ENCODE data around the gene ACSS2. TPM values are rescaled to one million over a fixed set of nuclear protein-coding genes. Genes with fewer than 3 reads are reported as not detected.
"Not testable (repeated sequence)": the region's sequence is repeated elsewhere in the genome, so short reads cannot be mapped to it uniquely, and the experiment has no call there.

ACSS2 gene
- total and polyA plus RNA-seq, 10 donors, result 8.9 to 43.6 (median 30.2) TPM

GRCh38 chr20:34875642-34876405, 588 bp upstream of the ACSS2 start:
- H3K4me3 ChIP-seq, result peak overlapping the region; percentile 41 to 86 (median 70)
- intact Hi-C loops (cut with DNase I; ENCODE audit: low total_unique reads), result no loop called here
- no peak for DNase-seq

GRCh38 chr20:34880215-34880850, 3.9 kb downstream of the ACSS2 start:
- Histone ChIP-seq H3K27ac (no peak overlapping the region), H3K27me3 (replicated peaks in 1 of 7) (no peaks in the 10 kb centered on the region), H3K4me3 (no peak overlapping the region), H3K9me3 (no peaks in the 10 kb centered on the region), H3K36me3 (peaks cover 0 to 29% (median 13%) of the 10 kb centered on the region in 6 donors), H3K4me1 (peaks cover 6 to 39% (median 13%) of the 10 kb centered on the region in 6 donors)
- 85 to 97% (median 95%) methylated on average over 6 of the region's 6 CpGs for WGBS, 5 donors
- intact Hi-C loops (cut with DNase I; ENCODE audit: low total_unique reads), result no loop called here
- DNase-seq, result no peak
- TF ChIP-seq POLR2A (IDR thresholded peaks at IDR 0.05) (no peak), POLR2AphosphoS5 (IDR thresholded peaks at IDR 0.05) (no peak), CTCF (IDR thresholded peaks at IDR 0.05 in 8 of 11, conservative IDR thresholded peaks at IDR 0.05 in 3 of 11) (no peak)

More at GRCh38 chr20:34875642-34876405, 588 bp upstream of the ACSS2 start:
- Histone ChIP-seq H3K36me3 (no peaks in the 10 kb centered on the region), H3K9me3 (no peaks in the 10 kb centered on the region), H3K27ac (peak overlapping the region; percentile 5 to 95 (median 84)), H3K4me1 (peaks cover 19 to 83% (median 53%) of the 10 kb centered on the region in 6 donors), H3K27me3 (replicated peaks in 1 of 7) (no peaks in the 10 kb centered on the region)
- TF ChIP-seq CTCF (IDR thresholded peaks at IDR 0.05 in 8 of 11, conservative IDR thresholded peaks at IDR 0.05 in 3 of 11) (peak in 4 of 11 experiments; percentile 8 to 14 (median 12)), POLR2A (IDR thresholded peaks at IDR 0.05) (no peak)
- 3 to 8% (median 5%) methylated on average over 20 of the region's 20 CpGs for WGBS, 5 donors

- Histone ChIP-seq H3K4me1 (peaks cover 0 to 33% (median 6%) of the 10 kb centered on the region in 6 donors), H3K36me3 (peaks cover 0 to 35% (median 13%) of the 10 kb centered on the region in 6 donors)
- H3K27me3 ChIP-seq (replicated peaks in 1 of 7); DNase-seq; H3K9me3 ChIP-seq; intact Hi-C loops (cut with DNase I; ENCODE audit: low total_unique reads); H3K27ac ChIP-seq; H3K4me3 ChIP-seq: not testable (repeated sequence)
- WGBS, 5 donors, result 80 to 87% (median 85%) methylated on average over 7 of the region's 7 CpGs
Measured at GRCh38 chr20:34880971-34881370, 4.6 kb downstream of the ACSS2 start.

- Histone ChIP-seq H3K27me3 (replicated peaks in 1 of 7) (no peaks in the 10 kb centered on the region), H3K9me3 (no peaks in the 10 kb centered on the region), H3K4me3 (no peak overlapping the region), H3K27ac (no peak overlapping the region), H3K36me3 (peaks cover 0 to 42% (median 13%) of the 10 kb centered on the region in 6 donors), H3K4me1 (peaks cover 0 to 28% (median 4%) of the 10 kb centered on the region in 6 donors)
- intact Hi-C loops (cut with DNase I; ENCODE audit: low total_unique reads), result no loop called here
- no peak for DNase-seq
- no peak for TF ChIP-seq CTCF (IDR thresholded peaks at IDR 0.05 in 8 of 11, conservative IDR thresholded peaks at IDR 0.05 in 3 of 11)
- TF ChIP-seq POLR2A (IDR thresholded peaks at IDR 0.05), result no peak
- TF ChIP-seq POLR2AphosphoS5 (IDR thresholded peaks at IDR 0.05), result no peak
- WGBS, 5 donors, result 42 to 67% (median 47%) methylated on average over 2 of the region's 2 CpGs
Measured at GRCh38 chr20:34881689-34882088, 5.3 kb downstream of the ACSS2 start.

Data from spleen (tissue), 11 donors.